GM23248 (cell line): ENCODE results near the gene TXLNB. TPM values are rescaled to one million over a fixed set of nuclear protein-coding genes. Genes with fewer than 3 reads are reported as not detected.

Experiments used
- DNase-seq: peaks from one replicate; pipeline ENCODE4 v3.0.0-alpha.2; 2015
- H2AFZ ChIP-seq: fragments of 200-600 bp; sonication (generic); 2 replicates; pipeline ENCODE4 v1.6.1; 2016; ENCODE audit warnings: antibody characterized with exemption
- H3F3A ChIP-seq: fragments of 200-600 bp; sonication (generic); 2 replicates; pipeline ENCODE4 v1.6.1; 2016; ENCODE audit warnings: mild to moderate bottlenecking, antibody characterized with exemption, mixed run types; ENCODE audit not compliant: insufficient read depth
- H3K27ac ChIP-seq: fragments of 200-600 bp; sonication (generic); 2 replicates; pipeline ENCODE4 v1.5.1; 2016; ENCODE audit warnings: mild to moderate bottlenecking
- H3K27me3 ChIP-seq: fragments of 200-600 bp; sonication (generic); replicated peaks from 2 replicates; pipeline ENCODE4 v1.6.1; 2016; ENCODE audit warnings: mild to moderate bottlenecking; ENCODE audit not compliant: insufficient read depth
- H3K36me3 ChIP-seq: fragments of 200-600 bp; sonication (generic); 2 replicates; pipeline ENCODE4 v1.6.1; 2016; ENCODE audit warnings: low read depth, mild to moderate bottlenecking
- H3K4me1 ChIP-seq: fragments of 200-600 bp; sonication (generic); 2 replicates; pipeline ENCODE4 v1.6.1; 2016; ENCODE audit warnings: mild to moderate bottlenecking; ENCODE audit not compliant: insufficient read depth
- H3K4me2 ChIP-seq: fragments of 200-600 bp; sonication (generic); one replicate; pipeline ENCODE4 v1.6.1; 2016; ENCODE audit warnings: mild to moderate bottlenecking; ENCODE audit not compliant: unreplicated experiment
- H3K4me3 ChIP-seq: fragments of 200-600 bp; sonication (generic); 2 replicates; pipeline ENCODE4 v1.5.1; 2016; ENCODE audit warnings: mild to moderate bottlenecking
- H3K79me2 ChIP-seq: fragments of 200-600 bp; sonication (generic); 2 replicates; pipeline ENCODE4 v1.6.1; 2016; ENCODE audit warnings: mild to moderate bottlenecking; ENCODE audit not compliant: insufficient read depth
- H3K9ac ChIP-seq: fragments of 200-600 bp; sonication (generic); 2 replicates; pipeline ENCODE4 v1.6.1; 2016; ENCODE audit warnings: mild to moderate bottlenecking
- H3K9me2 ChIP-seq: fragments of 200-600 bp; sonication (generic); 2 replicates; pipeline ENCODE4 v1.6.1; 2016; ENCODE audit warnings: mixed run types, mild to moderate bottlenecking, moderate library complexity; ENCODE audit not compliant: insufficient read depth
- H3K9me3 ChIP-seq: fragments of 200-600 bp; sonication (generic); one replicate; pipeline ENCODE4 v1.6.1; 2017; ENCODE audit warnings: low read depth
- H4K20me1 ChIP-seq: fragments of 200-600 bp; sonication (generic); 2 replicates; pipeline ENCODE4 v1.6.0; 2016; ENCODE audit not compliant: insufficient read depth
- EZH2 ChIP-seq: fragments of 200-600 bp; sonication (generic); IDR thresholded peaks from 2 replicates; pipeline ENCODE4 v1.6.1; 2018; ENCODE audit warnings: antibody characterized with exemption, mild to moderate bottlenecking; ENCODE audit not compliant: insufficient read depth, poor library complexity, severe bottlenecking
- EZH2phosphoT487 ChIP-seq: fragments of 200-600 bp; sonication (generic); IDR thresholded peaks from 2 replicates; pipeline ENCODE4 v1.6.1; 2018; ENCODE audit warnings: antibody characterized with exemption, moderate library complexity, mild to moderate bottlenecking, low read depth; ENCODE audit not compliant: insufficient read depth
- WGBS, 2 experiments: methylation state at CpG; one replicate each; pipeline ENCODE4 v1.1.6; 2015 to 2017; ENCODE audit warnings: low lambda C conversion rate in 2 of 2, low coverage in 1 of 2; ENCODE audit errors: missing lambda C conversion rate in 2 of 2; 5-methylcytosine and 5-hydroxymethylcytosine counted together
- in situ Hi-C: fragments of 300-500 bp; cut with MboI; formaldehyde crosslinking; loops from 2 replicates; pipeline ENCODE4 v1.15.0; 2020
- polyA plus RNA-seq: library from polyadenylated mRNA; unstranded; fragments of >200 nt; fragmentation: Nextera tagmentation; extraction: Ambion mirVana; gene quantifications from 2 replicates; pipeline ENCODE4 v1.2.1, GENCODE V29; 2016
- total RNA-seq: library from RNA; depleted of rRNA; stranded (reverse); fragments of >200 nt; shearing (Covaris generic); gene quantifications from 2 replicates; pipeline ENCODE4 v1.2.3, GENCODE V29; 2014

Gene TXLNB
- total and polyA plus RNA-seq, 2 experiments from 2014 or later, result 0.22 to 0.23 TPM

GRCh38 chr6:139330826-139331500, 39.2 kb upstream of the TXLNB start:
- H4K20me1 ChIP-seq, result no peaks in the 10 kb centered on the region
- H3K27ac ChIP-seq, result no peak overlapping the region
- no peak for TF ChIP-seq EZH2phosphoT487
- no peak for TF ChIP-seq EZH2
- H3K9me2 ChIP-seq, result no peaks in the 10 kb centered on the region
- H3F3A ChIP-seq, result peaks cover 15% of the 10 kb centered on the region
- 0 out of 2 replicates have a peak overlapping the region, but pooled peaks have one; percentile 11 for H2AFZ ChIP-seq
- no peak overlapping the region for H3K4me2 ChIP-seq
- H3K4me1 ChIP-seq, result peaks cover 24% of the 10 kb centered on the region
- in situ Hi-C loops, result no loop called here
- H3K9me3 ChIP-seq, result no peaks in the 10 kb centered on the region
- H3K9ac ChIP-seq, result no peak overlapping the region
- H3K27me3 ChIP-seq, result no peaks in the 10 kb centered on the region
- H3K4me3 ChIP-seq, result no peak overlapping the region
- DNase-seq, result peak; percentile 33
- no peaks in the 10 kb centered on the region for H3K36me3 ChIP-seq
- H3K79me2 ChIP-seq, result no peaks in the 10 kb centered on the region
- WGBS, 2 experiments, result 65 to 66% methylated on average over 3 of the region's 3 CpGs

GRCh38 chr6:139330306-139330705, 38.5 kb upstream of the TXLNB start:
- WGBS, 2 experiments, result 67 to 70% methylated on average over 5 of the region's 5 CpGs
- Histone ChIP-seq H2AFZ (0 out of 2 replicates have a peak overlapping the region, but pooled peaks have one; percentile 30), H3K4me1 (peaks cover 19% of the 10 kb centered on the region), H3K9me3 (no peaks in the 10 kb centered on the region), H3K79me2 (no peaks in the 10 kb centered on the region), H3K36me3 (no peaks in the 10 kb centered on the region), H3F3A (peaks cover 12% of the 10 kb centered on the region), H3K9ac (no peak overlapping the region), H4K20me1 (no peaks in the 10 kb centered on the region), H3K27me3 (no peaks in the 10 kb centered on the region), H3K27ac (no peak overlapping the region), H3K4me2 (no peak overlapping the region), H3K9me2 (no peaks in the 10 kb centered on the region), H3K4me3 (no peak overlapping the region)
- DNase-seq, result no peak
- in situ Hi-C loops, result no loop called here
- no peak for TF ChIP-seq EZH2phosphoT487

- TF ChIP-seq EZH2 (no peak), EZH2phosphoT487 (no peak)
- H3K9ac ChIP-seq, result no peak overlapping the region
- no peaks in the 10 kb centered on the region for H4K20me1 ChIP-seq
- no peak for DNase-seq
- in situ Hi-C loops, result no loop called here
- H3F3A ChIP-seq, result peaks cover under 1% of the 10 kb centered on the region
- H3K4me2 ChIP-seq, result no peak overlapping the region
- no peaks in the 10 kb centered on the region for H3K27me3 ChIP-seq
- no peaks in the 10 kb centered on the region for H3K79me2 ChIP-seq
- H3K36me3 ChIP-seq, result no peaks in the 10 kb centered on the region
- H3K27ac ChIP-seq, result no peak overlapping the region
- H3K9me2 ChIP-seq, result no peaks in the 10 kb centered on the region
- no peak overlapping the region for H3K4me3 ChIP-seq
- WGBS, 2 experiments, result 67% methylated on average over 3 of the region's 3 CpGs
- no peaks in the 10 kb centered on the region for H3K9me3 ChIP-seq
- H3K4me1 ChIP-seq, result peaks cover 10% of the 10 kb centered on the region
- no peak overlapping the region for H2AFZ ChIP-seq
Observed at GRCh38 chr6:139329224-139329623, 37.4 kb upstream of the TXLNB start.

GRCh38 chr6:139327038-139327437, 35.2 kb upstream of the TXLNB start:
- Histone ChIP-seq H4K20me1 (no peaks in the 10 kb centered on the region), H3F3A (no peaks in the 10 kb centered on the region), H3K79me2 (no peaks in the 10 kb centered on the region), H3K4me2 (no peak overlapping the region), H3K27me3 (no peaks in the 10 kb centered on the region), H2AFZ (no peak overlapping the region), H3K27ac (no peak overlapping the region), H3K36me3 (no peaks in the 10 kb centered on the region), H3K9ac (no peak overlapping the region), H3K4me3 (no peak overlapping the region), H3K9me3 (no peaks in the 10 kb centered on the region), H3K4me1 (peaks cover 4% of the 10 kb centered on the region; the same call in 1 of the 2 replicates), H3K9me2 (no peaks in the 10 kb centered on the region)
- DNase-seq, result no peak
- TF ChIP-seq EZH2 (no peak), EZH2phosphoT487 (no peak)
- 94 to 99% methylated on average over 5 of the region's 5 CpGs for WGBS, 2 experiments
- in situ Hi-C loops, result no loop called here

- H3K4me1 ChIP-seq, result no peaks in the 10 kb centered on the region
- no peak overlapping the region for H3K4me3 ChIP-seq
- TF ChIP-seq EZH2 (no peak), EZH2phosphoT487 (no peak)
- H3K27ac ChIP-seq, result no peak overlapping the region
- no peaks in the 10 kb centered on the region for H3K9me3 ChIP-seq
- no peak overlapping the region for H2AFZ ChIP-seq
- no peak for DNase-seq
- no peaks in the 10 kb centered on the region for H4K20me1 ChIP-seq
- 77 to 86% methylated on average over 1 of the region's 1 CpG for WGBS, 2 experiments
- no peaks in the 10 kb centered on the region for H3K79me2 ChIP-seq
- H3K9ac ChIP-seq, result no peak overlapping the region
- no peaks in the 10 kb centered on the region for H3K9me2 ChIP-seq
- no peaks in the 10 kb centered on the region for H3K36me3 ChIP-seq
- H3K27me3 ChIP-seq, result no peaks in the 10 kb centered on the region
- in situ Hi-C loops, result no loop called here
- H3K4me2 ChIP-seq, result no peak overlapping the region
- H3F3A ChIP-seq, result no peaks in the 10 kb centered on the region
Observed at GRCh38 chr6:139325686-139326085, 33.9 kb upstream of the TXLNB start.
